Lower lobe of right lung (tissue), 2 donors: ENCODE data around the gene CCDC152. TPM values are rescaled to one million over a fixed set of nuclear protein-coding genes. Genes with fewer than 3 reads are reported as not detected.

Source experiments
- ATAC-seq, 2 donors: fragments of 200-7000 bp; cut with Tn5 transposase; one replicate each; pipeline ENCODE4 v1.9.1; 2020 to 2022; ENCODE audit warnings: mild to moderate bottlenecking in 2 of 2, moderate library complexity in 2 of 2
- DNase-seq: peaks from one replicate; pipeline ENCODE4 v3.0.0-alpha.2; 2020
- H3K27ac ChIP-seq: fragments of 200-600 bp; one replicate; pipeline ENCODE4 v1.8.0; 2022
- H3K27me3 ChIP-seq: fragments of 200-600 bp; one replicate; pipeline ENCODE4 v1.8.0; 2022; ENCODE audit warnings: low read depth
- H3K36me3 ChIP-seq: fragments of 200-600 bp; one replicate; pipeline ENCODE4 v1.8.0; 2022; ENCODE audit warnings: mild to moderate bottlenecking
- H3K4me1 ChIP-seq: fragments of 200-600 bp; one replicate; pipeline ENCODE4 v1.8.0; 2022
- H3K4me3 ChIP-seq: fragments of 200-600 bp; one replicate; pipeline ENCODE4 v1.8.0; 2022; ENCODE audit warnings: mild to moderate bottlenecking
- H3K9me3 ChIP-seq: fragments of 200-600 bp; one replicate; pipeline ENCODE4 v1.8.0; 2022
- CTCF ChIP-seq: fragments of 200-600 bp; IDR thresholded peaks from one replicate; pipeline ENCODE4 v1.8.0; 2022; ENCODE audit warnings: antibody characterized with exemption, mild to moderate bottlenecking
- intact Hi-C: fragments of 100-400 bp; cut with DNase I; formaldehyde crosslinking; loops from one replicate; pipeline ENCODE4 v1.11.0; 2022
- total RNA-seq: library from RNA; stranded (reverse); fragmentation: NEBNext Ultra II Directional; extraction: Animal tissue kit (Norgen Biotek cat#: 25700); gene quantifications from one replicate; pipeline ENCODE4 v1.2.1, GENCODE V29; 2021
- donor health status: DM: no; HTN: yes; CAD: no; lungs with severe emphysema.

The CCDC152 gene
- total RNA-seq, 1 donor from 2014 or later: 1.3 TPM

GRCh38 chr5:42767491-42768105 lies 11.0 kb downstream of the CCDC152 start:
- intact Hi-C loops: no loop called here
- Histone ChIP-seq H3K4me3 (no peak overlapping the region), H3K9me3 (no peaks in the 10 kb centered on the region), H3K27me3 (no peaks in the 10 kb centered on the region), H3K36me3 (no peaks in the 10 kb centered on the region), H3K4me1 (no peaks in the 10 kb centered on the region), H3K27ac (no peak overlapping the region)
- ATAC-seq: peak in 1 of 2 donors; percentile 39
- TF ChIP-seq CTCF: peak; percentile 50
- DNase-seq: no peak

- no peaks in the 10 kb centered on the region for H3K4me1 ChIP-seq
- no peaks in the 10 kb centered on the region for H3K27me3 ChIP-seq
- ATAC-seq (peak in 1 of 2 donors; percentile 37), DNase-seq (no peak)
- TF ChIP-seq CTCF: no peak
- no peak overlapping the region for H3K27ac ChIP-seq
- intact Hi-C loops: no loop called here
- no peaks in the 10 kb centered on the region for H3K36me3 ChIP-seq
- H3K4me3 ChIP-seq: no peak overlapping the region
- no peaks in the 10 kb centered on the region for H3K9me3 ChIP-seq
Observed at GRCh38 chr5:42768106-42768504, 11.5 kb downstream of the CCDC152 start.

- no peak for TF ChIP-seq CTCF
- intact Hi-C loops: no loop called here
Observed at GRCh38 chr5:42770003-42770402, 13.4 kb downstream of the CCDC152 start.

GRCh38 chr5:42772265-42772993 lies 15.8 kb downstream of the CCDC152 start:
- no peak for DNase-seq
- Histone ChIP-seq H3K9me3 (no peaks in the 10 kb centered on the region), H3K27me3 (no peaks in the 10 kb centered on the region), H3K4me1 (no peaks in the 10 kb centered on the region), H3K27ac (no peak overlapping the region), H3K4me3 (no peak overlapping the region), H3K36me3 (no peaks in the 10 kb centered on the region)
- TF ChIP-seq CTCF: no peak
- intact Hi-C loops: no loop called here
- ATAC-seq: peak in 1 of 2 donors; percentile 19

More at GRCh38 chr5:42770003-42770402, 13.4 kb downstream of the CCDC152 start:
- no peaks in the 10 kb centered on the region for H3K9me3 ChIP-seq
- DNase-seq: no peak
- H3K27me3 ChIP-seq: no peaks in the 10 kb centered on the region
- H3K4me1 ChIP-seq: no peaks in the 10 kb centered on the region
- no peak overlapping the region for H3K4me3 ChIP-seq
- no peaks in the 10 kb centered on the region for H3K36me3 ChIP-seq
- H3K27ac ChIP-seq: no peak overlapping the region
- ATAC-seq: no peak

- H3K9me3 ChIP-seq: no peaks in the 10 kb centered on the region
- no peaks in the 10 kb centered on the region for H3K27me3 ChIP-seq
- H3K4me1 ChIP-seq: no peaks in the 10 kb centered on the region
- no peak for TF ChIP-seq CTCF
- ATAC-seq (no peak), DNase-seq (no peak)
- intact Hi-C loops: no loop called here
- H3K36me3 ChIP-seq: no peaks in the 10 kb centered on the region
- H3K4me3 ChIP-seq: no peak overlapping the region
- H3K27ac ChIP-seq: no peak overlapping the region
Observed at GRCh38 chr5:42779083-42779482, 22.5 kb downstream of the CCDC152 start.
